Left colon (tissue), 2 donors: ENCODE measurements around the gene GNAO1. TPM values are rescaled to one million over a fixed set of nuclear protein-coding genes. Genes with fewer than 3 reads are reported as not detected.
A peak's percentile ranks its signal among the peaks of the same experiment; 100 is the strongest.

Source experiments
- ATAC-seq: fragments of 200-7000 bp; cut with Tn5 transposase; one replicate; pipeline ENCODE4 v1.9.1; 2020; ENCODE audit warnings: mild to moderate bottlenecking, moderate library complexity
- DNase-seq, 2 donors: peaks; one replicate each; pipeline ENCODE4 v3.0.0-alpha.2; 2020
- intact Hi-C, 2 donors: fragments of 100-400 bp; cut with DNase I in 1 of 2; cut with micrococcal nuclease in 1 of 2; formaldehyde crosslinking; loops; one replicate each; pipeline versions ENCODE4 v1.11.2 to v1.14.0; 2022; cut with DNase I, micrococcal nuclease
- long read RNA-seq: library from polyadenylated mRNA; unstranded; transcript quantifications from one replicate; pipeline ENCODE4 v2.0.0, GENCODE V29; 2021
- total RNA-seq, 2 donors: library from RNA; stranded (reverse); fragmentation: NEBNext Ultra II Directional; extraction: Animal tissue kit (Norgen Biotek cat#: 25700); gene quantifications; one replicate each; pipeline ENCODE4 v1.2.1, GENCODE V29; 2021
- donor health status: DM: no; HTN: no; CAD: no.
- donor health status: DM: yes; HTN: yes; CAD: no.

GNAO1 gene
- 10 to 100 TPM in 1 of 2 donors, 1 to 10 TPM in 1; 3.6 to 14.1 TPM for total RNA-seq
- long read RNA-seq, partial matches to known transcripts, result 0 of 1 reads
- long read RNA-seq, other reads (novel, unspliced or antisense), result 0 of 1 reads

- ATAC-seq (peak; percentile 83), DNase-seq (peak; percentile 50 to 57)
- intact Hi-C loops, result no loop called here
Measured at GRCh38 chr16:56191156-56191815, at the start of gene GNAO1. Gene GNAO1, plus strand, starts transcription at chr16:56191489. Its CDS starts 747 bp downstream, at chr16:56192236.

- ATAC-seq, result no peak
Measured at GRCh38 chr16:56143666-56144065, 47.6 kb upstream of the GNAO1 start.

GRCh38 chr16:56145369-56145768 is 45.9 kb upstream of the GNAO1 start:
- intact Hi-C loops, result no loop called here
- DNase-seq (no peak), ATAC-seq (no peak)

More at GRCh38 chr16:56143666-56144065, 47.6 kb upstream of the GNAO1 start:
- DNase-seq, result no peak
- intact Hi-C loops, result no loop called here

GRCh38 chr16:56151621-56152020 is 39.7 kb upstream of the GNAO1 start:
- DNase-seq (no peak), ATAC-seq (no peak)
- intact Hi-C loops, result no loop called here

- intact Hi-C loops, result no loop called here
- no peak for DNase-seq
- ATAC-seq, result no peak
Measured at GRCh38 chr16:56161658-56162057, 29.6 kb upstream of the GNAO1 start.

GRCh38 chr16:56163089-56163488 is 28.2 kb upstream of the GNAO1 start:
- DNase-seq (no peak), ATAC-seq (no peak)
- intact Hi-C loops, result no loop called here

GRCh38 chr16:56163938-56164337 is 27.4 kb upstream of the GNAO1 start:
- ATAC-seq (no peak), DNase-seq (no peak)
- intact Hi-C loops, result no loop called here

- ATAC-seq (no peak), DNase-seq (no peak)
- intact Hi-C loops, result no loop called here
Measured at GRCh38 chr16:56164636-56165035, 26.7 kb upstream of the GNAO1 start.

GRCh38 chr16:56174411-56174810 is 16.9 kb upstream of the GNAO1 start:
- no peak for DNase-seq
- intact Hi-C loops, result no loop called here
- ATAC-seq, result no peak

- no peak for DNase-seq
- ATAC-seq, result no peak
- intact Hi-C loops, result no loop called here
Measured at GRCh38 chr16:56181401-56181800, 9.9 kb upstream of the GNAO1 start.

- intact Hi-C loops, result no loop called here
- DNase-seq (no peak), ATAC-seq (no peak)
Measured at GRCh38 chr16:56183266-56183665, 8.0 kb upstream of the GNAO1 start.

GRCh38 chr16:56190048-56190676 is 1.1 kb upstream of the GNAO1 start:
- no peak for ATAC-seq
- no peak for DNase-seq

GRCh38 chr16:56190677-56191155 is 573 bp upstream of the GNAO1 start:
- DNase-seq (no peak), ATAC-seq (no peak)
- intact Hi-C loops, result no loop called here

More at GRCh38 chr16:56190048-56190676, 1.1 kb upstream of the GNAO1 start:
- intact Hi-C loops, result no loop called here

GRCh38 chr16:56191835-56192634 is 746 bp downstream of the GNAO1 start:
- DNase-seq (peak in 1 of 2 donors; percentile 15), ATAC-seq (no peak)
- intact Hi-C loops, result no loop called here

GRCh38 chr16:56192635-56192945 is 1.3 kb downstream of the GNAO1 start:
- intact Hi-C loops, result no loop called here
- no peak for DNase-seq
- ATAC-seq, result no peak

- DNase-seq (no peak), ATAC-seq (no peak)
- intact Hi-C loops, result no loop called here
Measured at GRCh38 chr16:56192986-56193945, 2.0 kb downstream of the GNAO1 start.

- peak; percentile 69 for ATAC-seq
- peak; percentile 69 to 73 for DNase-seq
- intact Hi-C loops, result no loop called here
Measured at GRCh38 chr16:56193951-56194726, 2.9 kb downstream of the GNAO1 start.

GRCh38 chr16:56195151-56195550 is 3.9 kb downstream of the GNAO1 start:
- DNase-seq (no peak), ATAC-seq (no peak)
- intact Hi-C loops, result no loop called here
